ENCODE results near the gene FPR3.
"Not testable (repeated sequence)": the region's sequence is repeated elsewhere in the genome, so short reads cannot be mapped to it uniquely, and the experiment has no call there.

FPR3 gene

DNA sequence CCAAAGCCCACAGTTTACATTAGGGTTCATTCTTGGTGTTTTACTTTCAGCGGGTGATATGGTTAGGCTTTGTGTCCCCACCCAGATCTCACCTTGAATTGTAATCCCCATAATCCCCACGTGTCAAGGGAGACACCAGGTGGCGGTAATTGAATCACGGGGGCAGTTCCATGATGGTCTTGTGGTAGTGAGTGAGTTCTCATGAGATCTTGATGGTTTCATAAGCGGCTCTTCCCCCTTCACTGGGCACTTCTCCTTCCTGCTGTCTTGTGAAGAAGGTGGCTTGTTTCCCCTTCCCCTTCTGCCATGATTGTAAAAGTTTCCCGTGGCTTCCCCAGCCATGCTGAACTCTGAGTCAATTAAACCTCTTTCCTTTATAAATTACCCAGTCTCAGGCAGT lies 22.0 kb upstream of the FPR3 start:
- TF ChIP-seq, protein P1, sequence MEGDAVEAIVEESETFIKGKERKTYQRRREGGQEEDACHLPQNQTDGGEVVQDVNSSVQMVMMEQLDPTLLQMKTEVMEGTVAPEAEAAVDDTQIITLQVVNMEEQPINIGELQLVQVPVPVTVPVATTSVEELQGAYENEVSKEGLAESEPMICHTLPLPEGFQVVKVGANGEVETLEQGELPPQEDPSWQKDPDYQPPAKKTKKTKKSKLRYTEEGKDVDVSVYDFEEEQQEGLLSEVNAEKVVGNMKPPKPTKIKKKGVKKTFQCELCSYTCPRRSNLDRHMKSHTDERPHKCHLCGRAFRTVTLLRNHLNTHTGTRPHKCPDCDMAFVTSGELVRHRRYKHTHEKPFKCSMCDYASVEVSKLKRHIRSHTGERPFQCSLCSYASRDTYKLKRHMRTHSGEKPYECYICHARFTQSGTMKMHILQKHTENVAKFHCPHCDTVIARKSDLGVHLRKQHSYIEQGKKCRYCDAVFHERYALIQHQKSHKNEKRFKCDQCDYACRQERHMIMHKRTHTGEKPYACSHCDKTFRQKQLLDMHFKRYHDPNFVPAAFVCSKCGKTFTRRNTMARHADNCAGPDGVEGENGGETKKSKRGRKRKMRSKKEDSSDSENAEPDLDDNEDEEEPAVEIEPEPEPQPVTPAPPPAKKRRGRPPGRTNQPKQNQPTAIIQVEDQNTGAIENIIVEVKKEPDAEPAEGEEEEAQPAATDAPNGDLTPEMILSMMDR (conservative IDR thresholded peaks at IDR 0.05; ENCODE audit: low read depth, low read length) = no peak
- H3K4me3 ChIP-seq (ENCODE audit: low read length) = no peak overlapping the region
- no peak for DNase-seq (ENCODE audit: low read depth)

- DNase-seq (ENCODE audit: low read depth) = not testable (repeated sequence)
Observed at GRCh38 chr19:51776561-51776960, 18.4 kb upstream of the FPR3 start.

GRCh38 chr19:51777570-51778462 lies 17.1 kb upstream of the FPR3 start:
- TF ChIP-seq, protein P1 (conservative IDR thresholded peaks at IDR 0.05; ENCODE audit: low read depth, low read length) = peak; percentile 66
- DNase-seq (ENCODE audit: low read depth) = peak; percentile 50
- no peak overlapping the region for H3K4me3 ChIP-seq (ENCODE audit: low read length)

More at GRCh38 chr19:51776561-51776960, 18.4 kb upstream of the FPR3 start:
- H3K4me3 ChIP-seq (ENCODE audit: low read length) = not testable (repeated sequence)

DNA sequence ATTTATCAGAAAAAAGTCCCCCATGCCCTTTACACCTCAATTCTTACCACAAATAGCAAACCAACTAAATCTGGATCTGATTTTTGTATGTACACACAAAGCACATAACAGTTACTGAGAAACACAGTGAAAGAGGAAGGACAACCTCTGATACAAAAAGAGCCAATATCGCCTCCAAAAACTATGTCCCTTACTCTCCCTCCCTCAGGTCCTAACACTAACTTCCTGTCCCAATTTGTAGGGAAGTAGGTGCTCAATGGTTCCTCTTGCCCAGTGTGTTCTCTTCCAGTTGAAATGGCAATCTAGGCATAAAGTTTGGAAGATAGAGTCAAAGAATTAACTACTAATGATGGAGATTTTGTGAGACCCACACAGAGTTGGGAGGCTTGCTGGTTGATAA lies 15.8 kb upstream of the FPR3 start:
- TF ChIP-seq, protein P1 (conservative IDR thresholded peaks at IDR 0.05; ENCODE audit: low read depth, low read length) = no peak
- DNase-seq (ENCODE audit: low read depth) = no peak

DNA sequence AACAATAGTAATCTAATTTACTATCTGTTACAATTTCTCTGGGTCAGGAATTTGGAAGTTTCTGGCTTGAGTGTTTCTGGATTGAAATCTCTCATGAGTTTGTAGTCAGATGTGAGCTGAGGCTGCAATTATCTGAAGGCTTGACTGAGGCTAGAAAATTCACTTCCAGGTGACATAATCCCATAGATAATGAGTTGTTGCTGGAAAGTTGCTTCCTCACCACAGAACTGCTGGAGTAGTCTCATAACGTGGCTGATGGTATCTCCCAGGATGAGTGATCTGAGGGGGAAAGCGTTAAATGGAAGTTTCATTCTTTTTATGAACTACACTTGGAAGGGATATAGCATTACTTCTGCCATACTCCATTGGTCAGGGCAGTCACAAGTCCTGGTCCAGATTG lies 15.3 kb upstream of the FPR3 start:
- no peak overlapping the region for H3K4me3 ChIP-seq (ENCODE audit: low read length)
- TF ChIP-seq, protein P1 (conservative IDR thresholded peaks at IDR 0.05; ENCODE audit: low read depth, low read length) = no peak
- DNase-seq (ENCODE audit: low read depth) = no peak

More for the DNA sequence above, 15.8 kb upstream of the FPR3 start:
- H3K4me3 ChIP-seq (ENCODE audit: low read length) = no peak overlapping the region

DNA sequence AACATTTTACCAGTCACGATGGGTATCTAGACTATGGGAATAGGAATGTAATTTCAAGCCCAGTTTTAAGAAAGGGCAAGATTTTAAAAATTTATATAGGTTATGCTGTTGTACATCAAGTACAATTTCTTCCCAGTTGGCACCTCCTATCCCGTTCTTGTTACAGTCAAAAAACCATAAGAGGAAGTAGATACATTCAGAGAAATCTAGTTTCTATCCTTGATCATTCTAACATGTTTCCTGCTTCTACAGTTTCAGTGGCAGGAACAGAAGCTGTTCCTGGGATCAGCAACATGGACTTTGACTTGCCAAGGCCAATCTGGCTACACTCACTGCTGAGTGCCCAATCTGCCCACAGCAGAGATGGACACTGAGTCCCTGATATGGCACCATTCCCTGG lies 14.7 kb upstream of the FPR3 start:
- no peak overlapping the region for H3K4me3 ChIP-seq (ENCODE audit: low read length)
- TF ChIP-seq, protein P1 (conservative IDR thresholded peaks at IDR 0.05; ENCODE audit: low read depth, low read length) = no peak
- no peak for DNase-seq (ENCODE audit: low read depth)

DNA sequence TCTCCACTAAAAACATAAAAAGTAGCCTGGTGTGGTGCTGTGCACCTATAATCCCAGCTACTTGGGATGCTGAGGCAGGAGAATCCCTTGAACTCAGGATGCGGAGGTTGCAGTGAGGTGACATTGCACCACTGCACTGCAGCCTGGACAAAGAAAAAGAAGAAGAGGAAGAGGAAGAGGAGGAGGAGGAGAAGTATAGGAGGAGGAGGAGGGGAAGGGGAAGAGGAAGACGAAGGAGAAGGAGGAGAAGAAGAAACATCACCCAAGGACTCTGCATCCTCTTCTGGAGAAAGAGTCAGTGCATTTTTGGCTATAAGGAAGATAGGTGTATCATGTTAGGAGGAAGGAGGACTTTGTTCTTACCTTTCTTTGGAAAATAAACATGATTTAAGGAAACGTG lies 13.0 kb upstream of the FPR3 start:
- H3K4me3 ChIP-seq (ENCODE audit: low read length) = no peak overlapping the region
- DNase-seq (ENCODE audit: low read depth) = no peak
- TF ChIP-seq, protein P1 (conservative IDR thresholded peaks at IDR 0.05; ENCODE audit: low read depth, low read length) = no peak
